ENCODE measurements around the gene ZDHHC17. TPM values are rescaled to one million over a fixed set of nuclear protein-coding genes. Genes with fewer than 3 reads are reported as not detected.

Gene ZDHHC17
- total RNA-seq, 1 experiment from 2014 or later = 26.3 TPM

DNA sequence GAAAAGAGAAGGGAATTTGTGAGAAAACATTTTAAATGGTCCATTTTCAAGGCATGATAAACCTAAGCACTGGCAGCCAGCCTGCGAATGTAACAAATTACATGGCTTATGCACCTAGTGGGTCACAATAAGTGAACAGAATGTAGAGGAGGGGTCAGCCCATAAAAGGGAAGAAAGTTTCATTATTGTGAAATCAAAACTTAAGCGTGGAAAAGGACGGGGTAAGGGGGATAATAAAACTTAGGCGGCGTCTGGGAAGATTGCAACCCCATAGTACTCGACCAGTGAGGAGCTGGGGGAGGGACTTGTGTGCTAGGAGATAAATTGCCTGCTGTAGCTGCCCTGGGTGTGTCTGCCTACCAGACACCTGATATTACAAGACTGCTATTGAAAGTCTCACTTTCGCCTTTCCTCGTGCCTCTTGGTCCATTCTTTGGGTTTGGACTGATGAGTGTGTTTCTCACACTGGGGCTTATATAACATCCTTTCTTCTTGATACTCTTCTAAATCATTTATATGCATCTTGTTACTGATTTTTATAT lies 40.6 kb downstream of the ZDHHC17 start:
- BruUV-seq (replicated peaks) = no TSS peak
- peaks cover 9% of the 10 kb centered on the region for H3K36me3 ChIP-seq (ENCODE audit: control insufficient read depth, insufficient read depth, low read length)
- no peaks in the 10 kb centered on the region for H3K27me3 ChIP-seq (ENCODE audit: control insufficient read depth, insufficient read depth, low read length)
- H3K4me1 ChIP-seq (ENCODE audit: control insufficient read depth, insufficient read depth, low read length) = no peaks in the 10 kb centered on the region
- no peak overlapping the region for H3K4me3 ChIP-seq (ENCODE audit: low read depth in 2 of 2, low read length in 2 of 2)
- in situ Hi-C loops (cut with HindIII; ENCODE audit: low pct_unique_long_range_greater_than_20kb, low sequenced_read_pairs) = no loop called here
- H3K9me3 ChIP-seq (ENCODE audit: control insufficient read depth, insufficient read depth, low read depth, low read length) = 0 out of 2 replicates have a peak, but pooled peaks cover 3% of the 10 kb centered on the region
- ChIA-PET CTCF (no interaction called here), POLR2A (no interaction called here)
- DNase-seq (ENCODE audit: low read depth, low spot score) (no peak), ATAC-seq (no peak)
- intact Hi-C loops (cut with micrococcal nuclease; ENCODE audit: unreplicated experiment) = no loop called here
- no peak overlapping the region for H3K27ac ChIP-seq (ENCODE audit: low read length)
- no peak for TF ChIP-seq POLR2AphosphoS5 (IDR thresholded peaks at IDR 0.05; ENCODE audit: low read depth, low read length)
- TF ChIP-seq, protein P1, sequence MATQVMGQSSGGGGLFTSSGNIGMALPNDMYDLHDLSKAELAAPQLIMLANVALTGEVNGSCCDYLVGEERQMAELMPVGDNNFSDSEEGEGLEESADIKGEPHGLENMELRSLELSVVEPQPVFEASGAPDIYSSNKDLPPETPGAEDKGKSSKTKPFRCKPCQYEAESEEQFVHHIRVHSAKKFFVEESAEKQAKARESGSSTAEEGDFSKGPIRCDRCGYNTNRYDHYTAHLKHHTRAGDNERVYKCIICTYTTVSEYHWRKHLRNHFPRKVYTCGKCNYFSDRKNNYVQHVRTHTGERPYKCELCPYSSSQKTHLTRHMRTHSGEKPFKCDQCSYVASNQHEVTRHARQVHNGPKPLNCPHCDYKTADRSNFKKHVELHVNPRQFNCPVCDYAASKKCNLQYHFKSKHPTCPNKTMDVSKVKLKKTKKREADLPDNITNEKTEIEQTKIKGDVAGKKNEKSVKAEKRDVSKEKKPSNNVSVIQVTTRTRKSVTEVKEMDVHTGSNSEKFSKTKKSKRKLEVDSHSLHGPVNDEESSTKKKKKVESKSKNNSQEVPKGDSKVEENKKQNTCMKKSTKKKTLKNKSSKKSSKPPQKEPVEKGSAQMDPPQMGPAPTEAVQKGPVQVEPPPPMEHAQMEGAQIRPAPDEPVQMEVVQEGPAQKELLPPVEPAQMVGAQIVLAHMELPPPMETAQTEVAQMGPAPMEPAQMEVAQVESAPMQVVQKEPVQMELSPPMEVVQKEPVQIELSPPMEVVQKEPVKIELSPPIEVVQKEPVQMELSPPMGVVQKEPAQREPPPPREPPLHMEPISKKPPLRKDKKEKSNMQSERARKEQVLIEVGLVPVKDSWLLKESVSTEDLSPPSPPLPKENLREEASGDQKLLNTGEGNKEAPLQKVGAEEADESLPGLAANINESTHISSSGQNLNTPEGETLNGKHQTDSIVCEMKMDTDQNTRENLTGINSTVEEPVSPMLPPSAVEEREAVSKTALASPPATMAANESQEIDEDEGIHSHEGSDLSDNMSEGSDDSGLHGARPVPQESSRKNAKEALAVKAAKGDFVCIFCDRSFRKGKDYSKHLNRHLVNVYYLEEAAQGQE (IDR thresholded peaks at IDR 0.05; ENCODE audit: insufficient read depth in 1 of 2, low read depth in 2 of 2, low read length in 1 of 2) = no peak
- TF ChIP-seq, protein P2, sequence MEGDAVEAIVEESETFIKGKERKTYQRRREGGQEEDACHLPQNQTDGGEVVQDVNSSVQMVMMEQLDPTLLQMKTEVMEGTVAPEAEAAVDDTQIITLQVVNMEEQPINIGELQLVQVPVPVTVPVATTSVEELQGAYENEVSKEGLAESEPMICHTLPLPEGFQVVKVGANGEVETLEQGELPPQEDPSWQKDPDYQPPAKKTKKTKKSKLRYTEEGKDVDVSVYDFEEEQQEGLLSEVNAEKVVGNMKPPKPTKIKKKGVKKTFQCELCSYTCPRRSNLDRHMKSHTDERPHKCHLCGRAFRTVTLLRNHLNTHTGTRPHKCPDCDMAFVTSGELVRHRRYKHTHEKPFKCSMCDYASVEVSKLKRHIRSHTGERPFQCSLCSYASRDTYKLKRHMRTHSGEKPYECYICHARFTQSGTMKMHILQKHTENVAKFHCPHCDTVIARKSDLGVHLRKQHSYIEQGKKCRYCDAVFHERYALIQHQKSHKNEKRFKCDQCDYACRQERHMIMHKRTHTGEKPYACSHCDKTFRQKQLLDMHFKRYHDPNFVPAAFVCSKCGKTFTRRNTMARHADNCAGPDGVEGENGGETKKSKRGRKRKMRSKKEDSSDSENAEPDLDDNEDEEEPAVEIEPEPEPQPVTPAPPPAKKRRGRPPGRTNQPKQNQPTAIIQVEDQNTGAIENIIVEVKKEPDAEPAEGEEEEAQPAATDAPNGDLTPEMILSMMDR (IDR thresholded peaks at IDR 0.05) = no peak

DNA sequence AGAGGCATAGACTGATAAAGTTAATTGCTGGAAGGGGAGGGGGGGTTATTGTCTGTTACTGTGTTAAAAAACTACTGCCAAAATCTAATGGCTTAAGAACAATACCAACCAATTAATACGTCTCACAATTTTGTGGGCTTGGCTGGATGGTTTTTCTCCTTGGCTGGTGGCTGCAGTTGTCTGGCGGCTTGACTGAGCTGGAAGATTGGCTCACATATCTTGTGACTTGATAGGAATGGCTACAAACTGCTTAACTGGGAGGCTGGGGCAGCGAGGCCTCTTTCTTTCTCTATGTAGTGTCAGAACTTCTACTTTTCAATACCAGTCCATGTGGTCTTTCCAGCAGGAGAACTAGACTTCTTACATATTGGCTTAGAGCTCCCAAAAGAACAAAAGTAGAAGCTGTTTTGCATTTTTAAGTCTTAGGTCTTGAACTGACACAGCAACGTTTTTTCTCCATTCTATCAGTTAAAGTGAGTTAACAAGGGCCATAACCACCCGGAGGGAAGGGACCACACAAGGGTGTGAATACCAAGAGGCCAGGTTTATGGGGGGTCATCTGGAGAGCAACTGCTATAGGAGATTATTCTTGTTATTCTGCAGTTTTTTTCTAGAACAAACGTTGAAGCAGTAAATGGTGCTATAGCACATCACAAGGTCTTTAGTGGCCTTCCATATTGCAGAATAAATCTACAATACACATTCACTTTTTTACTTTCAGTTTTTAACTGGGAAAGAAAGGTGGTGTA lies 46.9 kb downstream of the ZDHHC17 start:
- no peaks in the 10 kb centered on the region for H3K4me1 ChIP-seq (ENCODE audit: control insufficient read depth, insufficient read depth, low read length)
- no peak overlapping the region for H3K27ac ChIP-seq (ENCODE audit: low read length)
- POLR2A ChIA-PET = no interaction called here
- no peaks in the 10 kb centered on the region for H3K27me3 ChIP-seq (ENCODE audit: control insufficient read depth, insufficient read depth, low read length)
- H3K36me3 ChIP-seq (ENCODE audit: control insufficient read depth, insufficient read depth, low read length) = peaks cover 20% of the 10 kb centered on the region
- no peaks in the 10 kb centered on the region for H3K9me3 ChIP-seq (ENCODE audit: control insufficient read depth, insufficient read depth, low read depth, low read length)
- in situ Hi-C loops (cut with HindIII; ENCODE audit: low pct_unique_long_range_greater_than_20kb, low sequenced_read_pairs) (no loop called here), intact Hi-C loops (cut with micrococcal nuclease; ENCODE audit: unreplicated experiment) (no loop called here)
- TF ChIP-seq, protein P1 (IDR thresholded peaks at IDR 0.05; ENCODE audit: insufficient read depth in 1 of 2, low read depth in 2 of 2, low read length in 1 of 2) = no peak
- TF ChIP-seq SIN3A (IDR thresholded peaks at IDR 0.05; ENCODE audit: borderline replicate concordance, insufficient read depth, low read depth, low read length) (no peak), TCF7L2 (IDR thresholded peaks at IDR 0.05; ENCODE audit: low read depth, low read length) (no peak), POLR2AphosphoS5 (IDR thresholded peaks at IDR 0.05; ENCODE audit: low read depth, low read length) (no peak)
- TF ChIP-seq, protein P2 (IDR thresholded peaks at IDR 0.05) = no peak
- no peak for DNase-seq (ENCODE audit: low read depth, low spot score)
- CTCF ChIA-PET = no interaction called here
- H3K4me3 ChIP-seq (ENCODE audit: low read depth in 2 of 2, low read length in 2 of 2) = no peak overlapping the region
- no TSS peak for BruUV-seq (replicated peaks)
- no peak for ATAC-seq

All from Panc1 (cell line).